ENCODE measurements around the gene ASB18.

The ASB18 gene

GRCh38 chr2:236242057-236242495, 22.1 kb downstream of the ASB18 start:
- no peak overlapping the region for H3K4me3 ChIP-seq (ENCODE audit: low read depth, low read length)
- H2AFZ ChIP-seq (ENCODE audit: low read length, unreplicated experiment): no peak overlapping the region
- H3K27me3 ChIP-seq (ENCODE audit: insufficient read depth, low read length): peaks cover 66% of the 10 kb centered on the region
- H3K27ac ChIP-seq (ENCODE audit: low read depth, low read length): no peak overlapping the region
- H3K79me2 ChIP-seq (ENCODE audit: control insufficient read depth, insufficient read depth, low read length, unreplicated experiment): no peaks in the 10 kb centered on the region
- no peaks in the 10 kb centered on the region for H3K36me3 ChIP-seq (ENCODE audit: insufficient read depth, low read length)
- no peaks in the 10 kb centered on the region for H3K4me1 ChIP-seq (ENCODE audit: control insufficient read depth, insufficient read depth, low read length, unreplicated experiment)

GRCh38 chr2:236241181-236242056, 22.8 kb downstream of the ASB18 start:
- H3K79me2 ChIP-seq (ENCODE audit: control insufficient read depth, insufficient read depth, low read length, unreplicated experiment): no peaks in the 10 kb centered on the region
- no peak overlapping the region for H2AFZ ChIP-seq (ENCODE audit: low read length, unreplicated experiment)
- H3K36me3 ChIP-seq (ENCODE audit: insufficient read depth, low read length): no peaks in the 10 kb centered on the region
- H3K4me3 ChIP-seq (ENCODE audit: low read depth, low read length): no peak overlapping the region
- no peak overlapping the region for H3K27ac ChIP-seq (ENCODE audit: low read depth, low read length)
- peaks cover 72% of the 10 kb centered on the region for H3K27me3 ChIP-seq (ENCODE audit: insufficient read depth, low read length)
- H3K4me1 ChIP-seq (ENCODE audit: control insufficient read depth, insufficient read depth, low read length, unreplicated experiment): no peaks in the 10 kb centered on the region

GRCh38 chr2:236240228-236240990, 23.8 kb downstream of the ASB18 start:
- Histone ChIP-seq H3K27ac (ENCODE audit: low read depth, low read length) (no peak overlapping the region), H3K4me1 (ENCODE audit: control insufficient read depth, insufficient read depth, low read length, unreplicated experiment) (no peaks in the 10 kb centered on the region), H2AFZ (ENCODE audit: low read length, unreplicated experiment) (no peak overlapping the region), H3K4me3 (ENCODE audit: low read depth, low read length) (no peak overlapping the region), H3K79me2 (ENCODE audit: control insufficient read depth, insufficient read depth, low read length, unreplicated experiment) (no peaks in the 10 kb centered on the region), H3K36me3 (ENCODE audit: insufficient read depth, low read length) (no peaks in the 10 kb centered on the region), H3K27me3 (ENCODE audit: insufficient read depth, low read length) (peaks cover 81% of the 10 kb centered on the region)

GRCh38 chr2:236239276-236240065, 24.7 kb downstream of the ASB18 start:
- Histone ChIP-seq H3K27ac (ENCODE audit: low read depth, low read length) (no peak overlapping the region), H2AFZ (ENCODE audit: low read length, unreplicated experiment) (no peak overlapping the region), H3K79me2 (ENCODE audit: control insufficient read depth, insufficient read depth, low read length, unreplicated experiment) (no peaks in the 10 kb centered on the region), H3K4me3 (ENCODE audit: low read depth, low read length) (no peak overlapping the region), H3K36me3 (ENCODE audit: insufficient read depth, low read length) (no peaks in the 10 kb centered on the region), H3K27me3 (ENCODE audit: insufficient read depth, low read length) (peaks cover 81% of the 10 kb centered on the region), H3K4me1 (ENCODE audit: control insufficient read depth, insufficient read depth, low read length, unreplicated experiment) (no peaks in the 10 kb centered on the region)

- Histone ChIP-seq H3K4me1 (ENCODE audit: control insufficient read depth, insufficient read depth, low read length, unreplicated experiment) (no peaks in the 10 kb centered on the region), H3K36me3 (ENCODE audit: insufficient read depth, low read length) (no peaks in the 10 kb centered on the region), H3K27me3 (ENCODE audit: insufficient read depth, low read length) (peaks cover 82% of the 10 kb centered on the region), H3K79me2 (ENCODE audit: control insufficient read depth, insufficient read depth, low read length, unreplicated experiment) (no peaks in the 10 kb centered on the region), H3K27ac (ENCODE audit: low read depth, low read length) (no peak overlapping the region), H2AFZ (ENCODE audit: low read length, unreplicated experiment) (no peak overlapping the region), H3K4me3 (ENCODE audit: low read depth, low read length) (no peak overlapping the region)
These were observed 25.5 kb downstream of the ASB18 start for GRCh38 chr2:236238751-236239150.

- H3K36me3 ChIP-seq (ENCODE audit: insufficient read depth, low read length): no peaks in the 10 kb centered on the region
- peaks cover 82% of the 10 kb centered on the region for H3K27me3 ChIP-seq (ENCODE audit: insufficient read depth, low read length)
- H3K27ac ChIP-seq (ENCODE audit: low read depth, low read length): no peak overlapping the region
- no peaks in the 10 kb centered on the region for H3K79me2 ChIP-seq (ENCODE audit: control insufficient read depth, insufficient read depth, low read length, unreplicated experiment)
- H3K4me1 ChIP-seq (ENCODE audit: control insufficient read depth, insufficient read depth, low read length, unreplicated experiment): no peaks in the 10 kb centered on the region
- no peak overlapping the region for H2AFZ ChIP-seq (ENCODE audit: low read length, unreplicated experiment)
- no peak overlapping the region for H3K4me3 ChIP-seq (ENCODE audit: low read depth, low read length)
These were observed 26.6 kb downstream of the ASB18 start for GRCh38 chr2:236237468-236238190.

DNA sequence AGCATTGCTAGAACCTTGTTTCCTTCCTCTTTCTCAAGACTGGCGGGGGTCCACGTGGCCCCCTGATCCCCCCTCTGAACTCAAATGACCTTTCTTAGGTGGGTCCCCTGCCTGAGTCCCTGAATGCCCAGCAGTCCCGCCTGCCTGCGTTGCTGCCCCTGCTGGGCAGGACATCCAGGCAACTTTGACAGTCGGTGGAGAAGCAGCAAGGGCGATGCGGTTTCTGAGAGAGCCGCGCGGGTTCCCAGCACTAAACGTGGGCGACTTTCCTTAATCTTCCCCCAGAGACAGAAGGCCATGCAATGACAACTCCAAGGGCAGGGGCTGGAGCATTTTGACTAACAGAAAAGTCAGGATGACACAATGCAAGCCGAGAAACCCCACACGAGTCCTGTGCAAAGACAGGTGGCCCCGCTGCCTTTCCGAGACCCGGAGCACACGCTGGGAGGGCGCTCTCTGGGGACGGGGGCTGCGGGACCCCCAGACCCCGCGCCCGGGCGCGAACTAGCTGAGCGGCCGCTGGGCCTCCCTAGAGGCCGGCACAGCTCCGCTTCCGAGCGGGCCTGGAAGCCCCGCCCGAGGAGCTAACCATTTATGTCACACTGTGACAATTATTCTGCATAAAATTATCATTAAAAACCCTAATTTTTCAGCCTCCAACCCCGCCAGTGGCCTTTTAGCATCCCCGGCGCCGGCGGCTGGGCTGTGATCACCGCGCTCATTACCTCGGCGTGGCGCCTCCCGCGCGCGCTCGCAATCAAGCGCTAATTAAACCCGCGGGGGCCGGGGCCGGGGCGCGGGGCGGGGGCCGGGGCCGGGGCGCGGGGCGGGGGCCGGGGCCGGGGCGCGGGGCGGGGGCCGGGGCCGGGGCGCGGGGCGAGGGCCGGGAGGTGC, 27.4 kb downstream of the ASB18 start:
- Histone ChIP-seq H3K79me2 (ENCODE audit: control insufficient read depth, insufficient read depth, low read length, unreplicated experiment) (no peaks in the 10 kb centered on the region), H3K27ac (ENCODE audit: low read depth, low read length) (no peak overlapping the region), H3K4me1 (ENCODE audit: control insufficient read depth, insufficient read depth, low read length, unreplicated experiment) (no peaks in the 10 kb centered on the region), H3K36me3 (ENCODE audit: insufficient read depth, low read length) (no peaks in the 10 kb centered on the region), H3K4me3 (ENCODE audit: low read depth, low read length) (no peak overlapping the region), H3K27me3 (ENCODE audit: insufficient read depth, low read length) (peaks cover 75% of the 10 kb centered on the region), H2AFZ (ENCODE audit: low read length, unreplicated experiment) (no peak overlapping the region)

GRCh38 chr2:236229186-236229585, 35.0 kb downstream of the ASB18 start:
- no peaks in the 10 kb centered on the region for H3K4me1 ChIP-seq (ENCODE audit: control insufficient read depth, insufficient read depth, low read length, unreplicated experiment)

DNA sequence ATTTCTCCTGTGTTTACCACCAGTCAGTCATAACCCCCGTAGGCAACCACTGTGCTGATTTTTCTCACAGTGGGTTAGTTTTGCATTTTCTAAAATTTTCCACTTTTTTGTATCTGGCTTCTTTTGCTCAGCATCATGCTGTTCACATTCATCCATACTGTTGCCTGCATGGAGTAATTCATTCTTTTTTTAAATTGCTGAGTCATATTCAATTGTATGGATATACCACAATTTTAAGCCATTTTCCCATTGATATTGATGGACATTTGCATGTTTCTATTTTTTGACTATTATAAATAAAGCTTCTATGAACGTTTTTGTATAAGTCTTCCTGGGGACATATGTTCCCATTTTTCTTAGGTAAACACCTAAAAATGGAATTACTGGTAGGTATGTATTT, 40.5 kb downstream of the ASB18 start:
- Histone ChIP-seq H3K4me3 (ENCODE audit: low read depth, low read length) (no peak overlapping the region), H2AFZ (ENCODE audit: low read length, unreplicated experiment) (no peak overlapping the region), H3K27ac (ENCODE audit: low read depth, low read length) (no peak overlapping the region), H3K27me3 (ENCODE audit: insufficient read depth, low read length) (peaks cover 20% of the 10 kb centered on the region; the same call in 1 of the 2 replicates), H3K4me1 (ENCODE audit: control insufficient read depth, insufficient read depth, low read length, unreplicated experiment) (no peaks in the 10 kb centered on the region), H3K79me2 (ENCODE audit: control insufficient read depth, insufficient read depth, low read length, unreplicated experiment) (no peaks in the 10 kb centered on the region), H3K36me3 (ENCODE audit: insufficient read depth, low read length) (no peaks in the 10 kb centered on the region)

More at GRCh38 chr2:236229186-236229585, 35.0 kb downstream of the ASB18 start:
- Histone ChIP-seq H3K36me3 (ENCODE audit: insufficient read depth, low read length) (no peaks in the 10 kb centered on the region), H3K79me2 (ENCODE audit: control insufficient read depth, insufficient read depth, low read length, unreplicated experiment) (no peaks in the 10 kb centered on the region), H3K27me3 (ENCODE audit: insufficient read depth, low read length) (peaks cover 3% of the 10 kb centered on the region; the same call in 1 of the 2 replicates), H3K27ac (ENCODE audit: low read depth, low read length) (no peak overlapping the region), H2AFZ (ENCODE audit: low read length, unreplicated experiment) (no peak overlapping the region), H3K4me3 (ENCODE audit: low read depth, low read length) (no peak overlapping the region)
